Mucosa of descending colon (tissue), 3 donors: ENCODE measurements around the gene STK4. TPM values are rescaled to one million over a fixed set of nuclear protein-coding genes. Genes with fewer than 3 reads are reported as not detected.
A peak's percentile ranks its signal among the peaks of the same experiment; 100 is the strongest.

Experiments used
- ATAC-seq: fragments of 200-7000 bp; cut with Tn5 transposase; one replicate; pipeline ENCODE4 v1.9.1; 2020; ENCODE audit warnings: mild to moderate bottlenecking, moderate library complexity
- DNase-seq, 3 donors: peaks; one replicate each; pipeline ENCODE4 v3.0.0-alpha.2; 2020
- H3K36me3 ChIP-seq: fragments of 200-600 bp; one replicate; pipeline ENCODE4 v1.8.0; 2021; ENCODE audit warnings: low read depth, mild to moderate bottlenecking
- H3K4me1 ChIP-seq: fragments of 200-600 bp; one replicate; pipeline ENCODE4 v1.8.0; 2021; ENCODE audit warnings: low read depth, mild to moderate bottlenecking
- H3K4me3 ChIP-seq: fragments of 200-600 bp; one replicate; pipeline ENCODE4 v1.8.0; 2021; ENCODE audit warnings: mild to moderate bottlenecking
- H3K9me3 ChIP-seq: fragments of 200-600 bp; one replicate; pipeline ENCODE4 v1.8.0; 2021; ENCODE audit warnings: mild to moderate bottlenecking
- CTCF ChIP-seq: fragments of 200-600 bp; IDR thresholded peaks from one replicate; pipeline ENCODE4 v1.8.0; 2022; ENCODE audit warnings: antibody characterized with exemption, mild to moderate bottlenecking
- intact Hi-C, 2 donors: fragments of 100-400 bp; cut with DNase I in 1 of 2; cut with micrococcal nuclease in 1 of 2; formaldehyde crosslinking; loops; one replicate each; pipeline versions ENCODE4 v1.11.0 to v1.11.1; 2022; cut with DNase I, micrococcal nuclease
- total RNA-seq, 3 donors: library from RNA; stranded (reverse); fragmentation: NEBNext Ultra II Directional in 2 of 3; extraction: Animal tissue kit (Norgen Biotek cat#: 25700) in 2 of 3; gene quantifications; one replicate each; pipeline versions ENCODE4 v1.2.1 to v1.2.4, GENCODE V29; 2021 to 2023
- donor health status: DM: no; HTN: no; CAD: no; lungs with moderate emphysema.
- donor health status: DM: no; HTN: no; CAD: no.
- donor health status: DM: no; HTN: yes; CAD: no.

Gene STK4
- total RNA-seq, 3 donors from 2014 or later: 34.2 to 42.0 (median 36.6) TPM

GRCh38 chr20:44990425-44990824 lies 24.1 kb downstream of the STK4 start:
- intact Hi-C loops: no loop called here
- Histone ChIP-seq H3K4me1 (peaks cover 8% of the 10 kb centered on the region), H3K36me3 (no peaks in the 10 kb centered on the region), H3K9me3 (no peaks in the 10 kb centered on the region), H3K4me3 (no peak overlapping the region)
- DNase-seq: no peak
- TF ChIP-seq CTCF: no peak
- peak; percentile 39 for ATAC-seq

GRCh38 chr20:44990957-44991356 lies 24.6 kb downstream of the STK4 start:
- Histone ChIP-seq H3K4me1 (peaks cover 8% of the 10 kb centered on the region), H3K4me3 (no peak overlapping the region), H3K36me3 (no peaks in the 10 kb centered on the region), H3K9me3 (no peaks in the 10 kb centered on the region)
- DNase-seq: no peak
- intact Hi-C loops: no loop called here
- no peak for ATAC-seq
- TF ChIP-seq CTCF: no peak

- TF ChIP-seq CTCF: no peak
- intact Hi-C loops: no loop called here
- no peak for ATAC-seq
These were observed 27.0 kb downstream of the STK4 start for GRCh38 chr20:44993343-44993742.

GRCh38 chr20:44997171-44997570 lies 30.9 kb downstream of the STK4 start:
- Histone ChIP-seq H3K36me3 (no peaks in the 10 kb centered on the region), H3K4me3 (no peak overlapping the region), H3K9me3 (no peaks in the 10 kb centered on the region), H3K4me1 (peaks cover 6% of the 10 kb centered on the region)
- DNase-seq (no peak), ATAC-seq (no peak)
- intact Hi-C loops: no loop called here
- no peak for TF ChIP-seq CTCF

More at GRCh38 chr20:44993343-44993742, 27.0 kb downstream of the STK4 start:
- no peak overlapping the region for H3K4me3 ChIP-seq
- H3K4me1 ChIP-seq: peaks cover 8% of the 10 kb centered on the region
- no peak for DNase-seq
- H3K36me3 ChIP-seq: no peaks in the 10 kb centered on the region
- H3K9me3 ChIP-seq: no peaks in the 10 kb centered on the region

GRCh38 chr20:44997668-44998067 lies 31.4 kb downstream of the STK4 start:
- no peak for ATAC-seq
- H3K36me3 ChIP-seq: no peaks in the 10 kb centered on the region

More at GRCh38 chr20:44997668-44998067, 31.4 kb downstream of the STK4 start:
- DNase-seq: no peak
- peaks cover 6% of the 10 kb centered on the region for H3K4me1 ChIP-seq
- intact Hi-C loops: no loop called here
- H3K9me3 ChIP-seq: no peaks in the 10 kb centered on the region
- no peak for TF ChIP-seq CTCF
- H3K4me3 ChIP-seq: no peak overlapping the region
